ENCODE measurements around the gene LAMA5. TPM values are rescaled to one million over a fixed set of nuclear protein-coding genes. Genes with fewer than 3 reads are reported as not detected.
A peak's percentile ranks its signal among the peaks of the same experiment; 100 is the strongest.

LAMA5 gene
- total RNA-seq, 2 donors from 2014 or later: 315 to 369 TPM

DNA sequence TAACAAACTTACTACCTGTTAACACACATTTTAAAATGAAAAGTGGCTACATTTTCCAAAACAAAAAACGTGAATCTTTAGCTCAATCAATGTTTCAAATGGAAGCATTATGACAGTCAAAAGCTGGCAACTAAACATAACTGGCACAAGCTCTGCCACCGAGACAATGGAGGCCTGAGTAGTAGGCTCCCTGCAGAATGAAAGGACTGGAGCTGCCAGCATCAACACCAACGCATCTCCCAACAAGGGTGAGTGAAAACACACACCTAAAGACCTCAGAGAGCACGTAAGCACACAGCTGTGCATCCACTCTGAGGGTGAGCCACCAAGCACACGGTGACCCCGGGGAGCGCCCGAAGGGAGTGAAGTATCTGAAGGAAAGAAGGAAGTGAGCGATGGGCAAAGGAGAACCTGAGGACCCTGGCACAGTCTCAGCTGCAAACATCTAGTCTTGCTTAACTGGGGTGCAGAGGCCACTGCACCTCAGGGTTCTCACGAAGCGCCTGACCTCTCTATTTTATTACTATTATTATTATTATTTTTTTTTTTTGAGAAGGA, 65.9 kb downstream of the LAMA5 start:
- H3K9ac ChIP-seq (ENCODE audit: extremely low read depth, low read length, poor library complexity, severe bottlenecking): no peak overlapping the region
- no peak overlapping the region for H3K27ac Mint-ChIP-seq
- no peak overlapping the region for H3K4me3 ChIP-seq (ENCODE audit: low read length)
- peaks cover 1% of the 10 kb centered on the region for H3K9me3 Mint-ChIP-seq
- H3K4me1 ChIP-seq (ENCODE audit: control insufficient read depth, insufficient read depth, low read length): peaks cover 13% of the 10 kb centered on the region
- TF ChIP-seq, protein P1, sequence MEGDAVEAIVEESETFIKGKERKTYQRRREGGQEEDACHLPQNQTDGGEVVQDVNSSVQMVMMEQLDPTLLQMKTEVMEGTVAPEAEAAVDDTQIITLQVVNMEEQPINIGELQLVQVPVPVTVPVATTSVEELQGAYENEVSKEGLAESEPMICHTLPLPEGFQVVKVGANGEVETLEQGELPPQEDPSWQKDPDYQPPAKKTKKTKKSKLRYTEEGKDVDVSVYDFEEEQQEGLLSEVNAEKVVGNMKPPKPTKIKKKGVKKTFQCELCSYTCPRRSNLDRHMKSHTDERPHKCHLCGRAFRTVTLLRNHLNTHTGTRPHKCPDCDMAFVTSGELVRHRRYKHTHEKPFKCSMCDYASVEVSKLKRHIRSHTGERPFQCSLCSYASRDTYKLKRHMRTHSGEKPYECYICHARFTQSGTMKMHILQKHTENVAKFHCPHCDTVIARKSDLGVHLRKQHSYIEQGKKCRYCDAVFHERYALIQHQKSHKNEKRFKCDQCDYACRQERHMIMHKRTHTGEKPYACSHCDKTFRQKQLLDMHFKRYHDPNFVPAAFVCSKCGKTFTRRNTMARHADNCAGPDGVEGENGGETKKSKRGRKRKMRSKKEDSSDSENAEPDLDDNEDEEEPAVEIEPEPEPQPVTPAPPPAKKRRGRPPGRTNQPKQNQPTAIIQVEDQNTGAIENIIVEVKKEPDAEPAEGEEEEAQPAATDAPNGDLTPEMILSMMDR (conservative IDR thresholded peaks at IDR 0.05): no peak
- H3K27me3 Mint-ChIP-seq (ENCODE audit: insufficient read depth): no peaks in the 10 kb centered on the region
- H3K9me3 ChIP-seq (ENCODE audit: control insufficient read depth, low read length): no peaks in the 10 kb centered on the region
- no peak for DNase-seq
- peaks cover 37% of the 10 kb centered on the region for H3K36me3 ChIP-seq (ENCODE audit: control insufficient read depth, insufficient read depth, low read length)
- no peaks in the 10 kb centered on the region for H3K27me3 ChIP-seq (ENCODE audit: control insufficient read depth, insufficient read depth, low read length, poor library complexity, severe bottlenecking)
- WGBS, 2 experiments (ENCODE audit: insufficient coverage in 1 of 2, insufficient read length in 1 of 2): 92 to 96% methylated on average over 6 to 11 of the region's 11 CpGs
- no peak overlapping the region for H3K27ac ChIP-seq (ENCODE audit: low read depth, low read length)
- H3K4me1 Mint-ChIP-seq: peaks cover 14% of the 10 kb centered on the region
- H3K4me3 Mint-ChIP-seq: peak overlapping the region; percentile 87
- peaks cover 21% of the 10 kb centered on the region for H3K36me3 Mint-ChIP-seq (ENCODE audit: low read depth)

DNA sequence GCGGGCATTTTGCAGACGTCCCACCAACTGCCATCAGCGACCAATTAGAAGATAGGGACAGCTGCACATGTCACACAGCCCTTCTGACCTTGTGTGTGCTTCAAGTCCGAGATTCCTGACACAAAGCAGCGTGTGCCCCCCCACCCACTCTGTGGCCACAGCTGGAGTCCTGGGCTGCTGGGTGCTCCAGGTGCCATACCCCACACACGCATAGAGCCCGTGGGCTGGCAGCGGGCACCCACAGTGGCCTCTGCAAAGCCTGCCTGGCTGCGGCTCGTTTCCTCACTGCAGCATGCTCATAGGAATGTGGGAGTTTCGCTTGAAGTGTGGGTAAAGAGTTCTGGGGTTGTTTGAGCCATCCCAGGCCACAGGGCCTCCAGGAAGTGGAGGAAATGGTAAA, 66.8 kb downstream of the LAMA5 start:
- no peak overlapping the region for H3K4me3 ChIP-seq (ENCODE audit: low read length)
- WGBS, 2 experiments (ENCODE audit: insufficient coverage in 1 of 2, insufficient read length in 1 of 2): 92 to 96% methylated on average over 4 to 11 of the region's 11 CpGs
- H3K4me3 Mint-ChIP-seq: no peak overlapping the region
- H3K27ac ChIP-seq (ENCODE audit: low read depth, low read length): no peak overlapping the region
- H3K27me3 ChIP-seq (ENCODE audit: control insufficient read depth, insufficient read depth, low read length, poor library complexity, severe bottlenecking): no peaks in the 10 kb centered on the region
- H3K27ac Mint-ChIP-seq: no peak overlapping the region
- no peaks in the 10 kb centered on the region for H3K9me3 ChIP-seq (ENCODE audit: control insufficient read depth, low read length)
- peaks cover 1% of the 10 kb centered on the region for H3K9me3 Mint-ChIP-seq
- H3K4me1 ChIP-seq (ENCODE audit: control insufficient read depth, insufficient read depth, low read length): peaks cover 11% of the 10 kb centered on the region
- peaks cover 11% of the 10 kb centered on the region for H3K4me1 Mint-ChIP-seq
- TF ChIP-seq, protein P1 (conservative IDR thresholded peaks at IDR 0.05): no peak
- no peaks in the 10 kb centered on the region for H3K27me3 Mint-ChIP-seq (ENCODE audit: insufficient read depth)
- peaks cover 40% of the 10 kb centered on the region for H3K36me3 ChIP-seq (ENCODE audit: control insufficient read depth, insufficient read depth, low read length)
- peaks cover 21% of the 10 kb centered on the region for H3K36me3 Mint-ChIP-seq (ENCODE audit: low read depth)
- H3K9ac ChIP-seq (ENCODE audit: extremely low read depth, low read length, poor library complexity, severe bottlenecking): no peak overlapping the region
- no peak for DNase-seq

DNA sequence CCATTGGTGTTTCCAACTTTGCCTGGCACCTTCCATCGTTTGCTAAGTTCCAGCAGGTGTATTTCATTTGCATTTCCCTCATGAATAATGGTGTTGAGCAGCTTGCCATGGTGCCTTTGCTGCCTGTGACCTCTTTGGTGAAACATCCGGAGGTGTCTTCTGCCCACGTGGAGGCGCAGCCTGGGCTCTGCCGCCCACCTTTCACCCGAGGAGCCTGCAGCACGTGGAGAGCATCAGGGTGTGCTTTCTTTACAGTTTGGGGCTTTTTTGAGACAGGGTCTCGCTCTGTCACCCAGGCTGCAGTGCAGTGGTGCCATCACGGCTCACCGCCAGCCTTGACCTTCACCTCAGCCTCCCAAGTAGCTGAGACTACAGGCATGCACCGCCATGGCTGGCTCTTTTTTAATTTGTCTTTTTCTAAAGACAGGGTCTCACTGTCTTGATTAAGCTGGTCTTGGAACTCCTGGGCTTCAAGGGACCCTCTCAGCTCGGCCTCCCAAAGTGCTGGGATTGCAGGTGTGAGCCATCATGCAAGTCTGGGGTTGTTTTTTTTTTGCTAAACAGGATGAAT, 67.4 kb downstream of the LAMA5 start:
- Histone ChIP-seq H3K27ac (ENCODE audit: low read depth, low read length) (no peak overlapping the region), H3K4me1 (ENCODE audit: control insufficient read depth, insufficient read depth, low read length) (peaks cover 6% of the 10 kb centered on the region), H3K27me3 (ENCODE audit: control insufficient read depth, insufficient read depth, low read length, poor library complexity, severe bottlenecking) (no peaks in the 10 kb centered on the region), H3K36me3 (ENCODE audit: control insufficient read depth, insufficient read depth, low read length) (peaks cover 36% of the 10 kb centered on the region), H3K4me3 (ENCODE audit: low read length) (no peak overlapping the region), H3K9ac (ENCODE audit: extremely low read depth, low read length, poor library complexity, severe bottlenecking) (no peak overlapping the region), H3K9me3 (ENCODE audit: control insufficient read depth, low read length) (no peaks in the 10 kb centered on the region)
- DNase-seq: no peak
- H3K36me3 Mint-ChIP-seq (ENCODE audit: low read depth): peaks cover 20% of the 10 kb centered on the region
- no peak overlapping the region for H3K4me3 Mint-ChIP-seq
- H3K27me3 Mint-ChIP-seq (ENCODE audit: insufficient read depth): no peaks in the 10 kb centered on the region
- no peak overlapping the region for H3K27ac Mint-ChIP-seq
- TF ChIP-seq, protein P1 (conservative IDR thresholded peaks at IDR 0.05): no peak
- peaks cover 1% of the 10 kb centered on the region for H3K9me3 Mint-ChIP-seq
- H3K4me1 Mint-ChIP-seq: peaks cover 7% of the 10 kb centered on the region
- 91 to 97% methylated on average over 12 of the region's 12 CpGs for WGBS, 2 experiments (ENCODE audit: insufficient coverage in 1 of 2, insufficient read length in 1 of 2)

Measured in endodermal cell (in vitro differentiated cells).